Measurements from ENCODE around the gene KRTAP10-9.

GRCh38 chr21:44625756-44626155, 1.1 kb upstream of the KRTAP10-9 start:
- TF ChIP-seq CTCF (IDR thresholded peaks at IDR 0.05) (no peak), EZH2phosphoT487 (IDR thresholded peaks at IDR 0.05; ENCODE audit: borderline replicate concordance, low read depth) (no peak), RXRA (IDR thresholded peaks at IDR 0.05; ENCODE audit: borderline replicate concordance, low read depth) (no peak), TAF1 (IDR thresholded peaks at IDR 0.05; ENCODE audit: borderline replicate concordance, low read depth, low read length) (no peak), RAD21 (IDR thresholded peaks at IDR 0.05; ENCODE audit: low read length) (no peak), NRF1 (IDR thresholded peaks at IDR 0.05; ENCODE audit: low read depth, low read length) (no peak)
- TF ChIP-seq, protein P1, sequence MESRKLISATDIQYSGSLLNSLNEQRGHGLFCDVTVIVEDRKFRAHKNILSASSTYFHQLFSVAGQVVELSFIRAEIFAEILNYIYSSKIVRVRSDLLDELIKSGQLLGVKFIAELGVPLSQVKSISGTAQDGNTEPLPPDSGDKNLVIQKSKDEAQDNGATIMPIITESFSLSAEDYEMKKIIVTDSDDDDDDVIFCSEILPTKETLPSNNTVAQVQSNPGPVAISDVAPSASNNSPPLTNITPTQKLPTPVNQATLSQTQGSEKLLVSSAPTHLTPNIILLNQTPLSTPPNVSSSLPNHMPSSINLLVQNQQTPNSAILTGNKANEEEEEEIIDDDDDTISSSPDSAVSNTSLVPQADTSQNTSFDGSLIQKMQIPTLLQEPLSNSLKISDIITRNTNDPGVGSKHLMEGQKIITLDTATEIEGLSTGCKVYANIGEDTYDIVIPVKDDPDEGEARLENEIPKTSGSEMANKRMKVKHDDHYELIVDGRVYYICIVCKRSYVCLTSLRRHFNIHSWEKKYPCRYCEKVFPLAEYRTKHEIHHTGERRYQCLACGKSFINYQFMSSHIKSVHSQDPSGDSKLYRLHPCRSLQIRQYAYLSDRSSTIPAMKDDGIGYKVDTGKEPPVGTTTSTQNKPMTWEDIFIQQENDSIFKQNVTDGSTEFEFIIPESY (IDR thresholded peaks at IDR 0.05; ENCODE audit: borderline replicate concordance, low read depth) = no peak
- TF ChIP-seq, protein P2, sequence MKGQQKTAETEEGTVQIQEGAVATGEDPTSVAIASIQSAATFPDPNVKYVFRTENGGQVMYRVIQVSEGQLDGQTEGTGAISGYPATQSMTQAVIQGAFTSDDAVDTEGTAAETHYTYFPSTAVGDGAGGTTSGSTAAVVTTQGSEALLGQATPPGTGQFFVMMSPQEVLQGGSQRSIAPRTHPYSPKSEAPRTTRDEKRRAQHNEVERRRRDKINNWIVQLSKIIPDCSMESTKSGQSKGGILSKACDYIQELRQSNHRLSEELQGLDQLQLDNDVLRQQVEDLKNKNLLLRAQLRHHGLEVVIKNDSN (IDR thresholded peaks at IDR 0.05; ENCODE audit: borderline replicate concordance, low read depth) = no peak
